Mesothelial cell of epicardium (in vitro differentiated cells): ENCODE results near the gene PREPL. TPM values are rescaled to one million over a fixed set of nuclear protein-coding genes. Genes with fewer than 3 reads are reported as not detected.

ENCODE experiments used
- DNase-seq, 2 experiments: peaks; one replicate each; pipeline ENCODE4 v3.0.0; 2021; ENCODE audit warnings: low spot score in 2 of 2; ENCODE audit not compliant: unreplicated experiment in 2 of 2
- H3K27ac Mint-ChIP-seq: 2 replicates; pipeline ENCODE4 v1.8.0; 2021; ENCODE audit warnings: mixed read lengths
- H3K27me3 Mint-ChIP-seq: 2 replicates; pipeline ENCODE4 v1.8.0; 2021; ENCODE audit warnings: low read depth, mixed read lengths
- H3K36me3 Mint-ChIP-seq: 2 replicates; pipeline ENCODE4 v1.8.0; 2021; ENCODE audit warnings: mixed read lengths
- H3K4me1 Mint-ChIP-seq: 2 replicates; pipeline ENCODE4 v1.8.0; 2021; ENCODE audit warnings: mixed read lengths
- H3K4me3 Mint-ChIP-seq: 2 replicates; pipeline ENCODE4 v1.8.0; 2021; ENCODE audit warnings: mild to moderate bottlenecking, moderate library complexity, mixed read lengths
- H3K9me3 Mint-ChIP-seq: 2 replicates; pipeline ENCODE4 v1.8.0; 2021; ENCODE audit warnings: mixed read lengths
- CTCF ChIP-seq: fragments of 200-600 bp; sonication (generic); IDR thresholded peaks from one replicate; pipeline ENCODE4 v1.5.0; 2021; ENCODE audit warnings: antibody characterized with exemption; ENCODE audit not compliant: unreplicated experiment
- total RNA-seq: library from RNA; stranded (reverse); gene quantifications from 3 replicates; pipeline ENCODE4 v1.2.1, GENCODE V29; 2021

The PREPL gene
- total RNA-seq, 1 donor from 2014 or later, result 47.2 TPM

GRCh38 chr2:44273076-44273475 lies 88.2 kb downstream of the PREPL start:
- TF ChIP-seq CTCF, result no peak
- DNase-seq, result no peak
- Mint-ChIP-seq H3K9me3 (peaks cover 10% of the 10 kb centered on the region), H3K36me3 (no peaks in the 10 kb centered on the region), H3K4me3 (no peak overlapping the region), H3K27me3 (no peaks in the 10 kb centered on the region), H3K27ac (no peak overlapping the region), H3K4me1 (peaks cover 4% of the 10 kb centered on the region)

GRCh38 chr2:44271296-44271695 lies 90.0 kb downstream of the PREPL start:
- H3K27me3 Mint-ChIP-seq, result no peaks in the 10 kb centered on the region
- no peak for DNase-seq
- H3K4me1 Mint-ChIP-seq, result peaks cover 8% of the 10 kb centered on the region
- no peak overlapping the region for H3K27ac Mint-ChIP-seq
- no peak for TF ChIP-seq CTCF
- no peaks in the 10 kb centered on the region for H3K36me3 Mint-ChIP-seq
- peaks cover 10% of the 10 kb centered on the region for H3K9me3 Mint-ChIP-seq
- H3K4me3 Mint-ChIP-seq, result no peak overlapping the region

GRCh38 chr2:44269831-44270230 lies 91.5 kb downstream of the PREPL start:
- Mint-ChIP-seq H3K27ac (no peak overlapping the region), H3K9me3 (peaks cover 10% of the 10 kb centered on the region), H3K36me3 (no peaks in the 10 kb centered on the region), H3K4me1 (peaks cover 11% of the 10 kb centered on the region), H3K27me3 (no peaks in the 10 kb centered on the region), H3K4me3 (no peak overlapping the region)
- DNase-seq, result no peak
- TF ChIP-seq CTCF, result no peak

- Mint-ChIP-seq H3K27me3 (no peaks in the 10 kb centered on the region), H3K27ac (peak overlapping the region; percentile 7), H3K9me3 (peaks cover 10% of the 10 kb centered on the region), H3K4me3 (no peak overlapping the region), H3K36me3 (no peaks in the 10 kb centered on the region), H3K4me1 (peaks cover 10% of the 10 kb centered on the region)
- DNase-seq, result no peak
- no peak for TF ChIP-seq CTCF
These were observed 93.3 kb downstream of the PREPL start for GRCh38 chr2:44267796-44268648.

Other genes starting within 250 kb of the PREPL start
- gene PPM1B, start 192.6 kb downstream of the PREPL start, total RNA-seq, result 36.4 to 43.4 TPM (median 37.4 TPM) in 3 replicates
- 0.38 TPM in 1 of 3 replicates, not detected in the others for gene SLC3A1, start 86.0 kb downstream of the PREPL start, total RNA-seq
- 8.3 to 11.3 TPM (median 8.6 TPM) in 3 replicates for gene CAMKMT, start 453 bp upstream of the PREPL start, total RNA-seq